HepG2 (cell line): ENCODE data around the gene NUDT1. TPM values are rescaled to one million over a fixed set of nuclear protein-coding genes. Genes with fewer than 3 reads are reported as not detected.

ENCODE experiments used
- ADNP ChIP-seq: sonication (generic); formaldehyde crosslinking; IDR thresholded peaks from 2 replicates; pipeline ENCODE4 v1.4.0; 2020; ENCODE audit warnings: missing genetic modification reagents
- CAMTA2 ChIP-seq: sonication (generic); formaldehyde crosslinking; IDR thresholded peaks from 2 replicates; pipeline ENCODE4 v1.4.0; 2020; ENCODE audit warnings: mild to moderate bottlenecking, missing genetic modification reagents, borderline replicate concordance
- FOXO1 ChIP-seq: sonication (generic); formaldehyde crosslinking; IDR thresholded peaks from 2 replicates; pipeline ENCODE4 v1.4.0; 2020; ENCODE audit warnings: missing genetic modification reagents
- MAZ ChIP-seq, 2 experiments: sonication (generic) in 1 of 2; formaldehyde crosslinking in 1 of 2; IDR thresholded peaks; 2 replicates each; pipeline versions ENCODE4 v1.5.0 to v1.6.1; 2012 to 2020; ENCODE audit warnings: low read depth in 2 of 2, mild to moderate bottlenecking in 2 of 2, borderline replicate concordance in 1 of 2, improper control_type of control experiment in 1 of 2, low read length in 1 of 2, missing genetic modification reagents in 1 of 2, moderate library complexity in 1 of 2
- MYC ChIP-seq: sonication (generic); formaldehyde crosslinking; IDR thresholded peaks from 2 replicates; pipeline ENCODE4 v1.9.0; 2021; ENCODE audit warnings: missing genetic modification reagents, borderline replicate concordance
- NAIF1 ChIP-seq: sonication (generic); formaldehyde crosslinking; IDR thresholded peaks from 2 replicates; pipeline ENCODE4 v1.5.0; 2020; ENCODE audit warnings: mild to moderate bottlenecking, missing genetic modification reagents, borderline replicate concordance
- NR2F6 ChIP-seq, 2 experiments: IDR thresholded peaks; 2 replicates each; pipeline ENCODE4 v1.6.1; 2016; ENCODE audit warnings: antibody characterized with exemption in 1 of 2, mild to moderate bottlenecking in 1 of 2
- RBFOX2 ChIP-seq: fragments of 200-400 bp; formaldehyde crosslinking; IDR thresholded peaks from 2 replicates; pipeline ENCODE4 v1.6.1; 2017; ENCODE audit warnings: low read depth, mild to moderate bottlenecking, low read length
- RXRA ChIP-seq: sonication (generic); formaldehyde crosslinking; IDR thresholded peaks from 2 replicates; pipeline ENCODE4 v1.5.1; 2020; ENCODE audit warnings: missing genetic modification reagents
- SOX13 ChIP-seq, 3 experiments: fragments of 450-650 bp in 1 of 3; sonication (generic) in 1 of 3; formaldehyde crosslinking in 1 of 3; IDR thresholded peaks in 2 of 3; conservative IDR thresholded peaks in 1 of 3; 2 replicates each; pipeline versions ENCODE4 v1.5.0 to v1.6.1; 2016 to 2020; ENCODE audit warnings: antibody characterized with exemption in 1 of 3, mild to moderate bottlenecking in 1 of 3, missing compliant biosample characterization in 1 of 3, missing genetic modification reagents in 1 of 3, moderate library complexity in 1 of 3
- SP2 ChIP-seq: sonication (generic); formaldehyde crosslinking; IDR thresholded peaks from 2 replicates; pipeline ENCODE4 v1.5.1; 2020; ENCODE audit warnings: mild to moderate bottlenecking, missing genetic modification reagents
- XBP1 ChIP-seq: sonication (generic); formaldehyde crosslinking; IDR thresholded peaks from 2 replicates; pipeline ENCODE4 v1.5.0; 2020; ENCODE audit warnings: missing genetic modification reagents
- ZNF232 ChIP-seq: sonication (generic); formaldehyde crosslinking; IDR thresholded peaks from 2 replicates; pipeline ENCODE4 v1.4.0; 2020; ENCODE audit warnings: missing genetic modification reagents, borderline replicate concordance
- ZSCAN29 ChIP-seq: sonication (generic); formaldehyde crosslinking; conservative IDR thresholded peaks from 2 replicates; pipeline ENCODE4 v1.4.0; 2020; ENCODE audit warnings: mild to moderate bottlenecking, missing genetic modification reagents
- polyA plus RNA-seq, 8 experiments: library from polyadenylated mRNA; depleted of rRNA in 3 of 8; stranded (reverse) in 7 of 8; unstranded in 1 of 8; fragments of >200 nt; fragmentation: Illumina TruSeq in 4 of 8; extraction: Trizol in 4 of 8; gene quantifications; 2 replicates each; pipeline versions ENCODE4 v1.2.1 to v1.2.3, GENCODE V29; 2011 to 2016; ENCODE audit warnings: low read depth in 4 of 8, missing spikeins in 1 of 8, mixed read lengths in 1 of 8; ENCODE audit not compliant: insufficient read depth in 1 of 8
- total RNA-seq, 5 experiments: library from RNA; depleted of rRNA; stranded (reverse); fragments of >200 nt; fragmentation: Illumina TruSeq; extraction: Trizol; gene quantifications; 2 replicates each; pipeline ENCODE4 v1.2.3, GENCODE V29; 2016; ENCODE audit warnings: low read depth in 1 of 5
- TF ChIP-seq, protein P1 (sequence below): sonication (generic); formaldehyde crosslinking; IDR thresholded peaks from 2 replicates; pipeline ENCODE4 v1.5.1; 2020; ENCODE audit warnings: mild to moderate bottlenecking, missing genetic modification reagents, moderate library complexity
- TF ChIP-seq, protein P2 (sequence below): sonication (generic); formaldehyde crosslinking; conservative IDR thresholded peaks from 2 replicates; pipeline ENCODE4 v1.4.0; 2020; ENCODE audit warnings: missing genetic modification reagents
- TF ChIP-seq, protein P3 (sequence below): sonication (generic); formaldehyde crosslinking; IDR thresholded peaks from 2 replicates; pipeline ENCODE4 v1.4.0; 2020; ENCODE audit warnings: mild to moderate bottlenecking, missing genetic modification reagents, borderline replicate concordance

Gene NUDT1
- total and polyA plus RNA-seq, 2 of the 13 experiments (the other 11 are each of a cell fraction or from before 2014, with no cell fraction given), result 9.1 to 26.8 TPM

DNA sequence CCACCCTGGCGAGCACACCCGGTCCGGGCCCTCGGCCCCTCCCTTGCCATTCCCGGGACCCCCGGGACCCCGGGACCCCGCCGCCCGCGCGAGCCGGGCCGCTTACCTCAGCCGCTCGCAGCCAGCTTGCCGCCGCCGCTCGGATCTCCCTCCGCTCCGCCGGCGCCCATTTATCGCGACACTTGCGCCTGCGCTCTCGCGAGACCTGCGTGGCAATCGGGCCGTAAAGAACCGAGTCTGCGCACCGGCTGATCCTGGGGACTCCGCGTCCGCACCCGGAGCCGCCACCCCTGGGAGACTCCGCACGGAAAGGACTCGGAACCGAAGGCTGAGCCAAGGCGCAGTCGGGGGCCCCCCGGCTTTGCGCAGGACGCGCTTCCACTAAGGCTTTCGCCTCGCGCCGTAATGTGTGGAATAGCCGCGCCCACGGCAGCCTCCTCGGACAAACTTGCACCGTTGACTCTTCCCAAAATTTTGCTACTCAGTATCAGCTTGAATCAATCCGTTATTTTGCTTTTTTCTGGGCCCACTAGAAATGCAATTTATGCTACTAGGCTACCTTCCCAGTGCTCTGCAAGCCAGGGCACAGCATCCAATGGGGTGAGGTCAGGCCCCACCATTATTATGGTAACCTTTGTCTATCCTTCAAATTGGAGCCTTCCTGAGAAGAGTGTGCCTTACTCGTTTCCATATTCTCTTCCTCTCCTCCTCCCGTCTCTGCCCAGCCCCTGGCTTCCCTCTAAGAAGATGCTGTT, 9.1 kb upstream of the NUDT1 start, which contains the start of gene MAD1L1 (continued):
- TF ChIP-seq XBP1 (CRISPR knock-in tag) (no peak), ZNF232 (CRISPR knock-in tag) (peak; percentile 86; the same call in 1 of the 2 replicates), FOXO1 (peak; percentile 39; the same call in 1 of the 2 replicates), NR2F6 (IDR thresholded peaks at IDR 0.05) (no peak), NR2F6 (CRISPR knock-in tag; IDR thresholded peaks at IDR 0.05) (0 out of 2 replicates have a peak, but pooled peaks have one; percentile 21), MYC (CRISPR knock-in tag) (peak; percentile 54; the same call in 1 of the 2 replicates), ADNP (CRISPR knock-in tag) (no peak), NAIF1 (peak; percentile 90), SP2 (CRISPR knock-in tag) (peak; percentile 21; the same call in 1 of the 2 replicates), CAMTA2 (CRISPR knock-in tag) (no peak), RXRA (CRISPR knock-in tag) (peak; percentile 51; the same call in 1 of the 2 replicates), SOX13 (IDR thresholded peaks at IDR 0.05) (no peak), SOX13 (CRISPR knock-in tag; conservative IDR thresholded peaks at IDR 0.05 in 1 of 2, IDR thresholded peaks at IDR 0.05 in 1 of 2) (no peak; a peak in 1 of 4 replicates), RBFOX2 (peak; percentile 84), ZSCAN29 (CRISPR knock-in tag) (peak; percentile 83; the same call in 1 of the 2 replicates), MAZ (IDR thresholded peaks at IDR 0.05; ENCODE audit: borderline replicate concordance, low read depth, low read length) (no peak), MAZ (CRISPR knock-in tag; IDR thresholded peaks at IDR 0.05; ENCODE audit: low read depth) (peak; percentile 91)
- TF ChIP-seq, protein P1, sequence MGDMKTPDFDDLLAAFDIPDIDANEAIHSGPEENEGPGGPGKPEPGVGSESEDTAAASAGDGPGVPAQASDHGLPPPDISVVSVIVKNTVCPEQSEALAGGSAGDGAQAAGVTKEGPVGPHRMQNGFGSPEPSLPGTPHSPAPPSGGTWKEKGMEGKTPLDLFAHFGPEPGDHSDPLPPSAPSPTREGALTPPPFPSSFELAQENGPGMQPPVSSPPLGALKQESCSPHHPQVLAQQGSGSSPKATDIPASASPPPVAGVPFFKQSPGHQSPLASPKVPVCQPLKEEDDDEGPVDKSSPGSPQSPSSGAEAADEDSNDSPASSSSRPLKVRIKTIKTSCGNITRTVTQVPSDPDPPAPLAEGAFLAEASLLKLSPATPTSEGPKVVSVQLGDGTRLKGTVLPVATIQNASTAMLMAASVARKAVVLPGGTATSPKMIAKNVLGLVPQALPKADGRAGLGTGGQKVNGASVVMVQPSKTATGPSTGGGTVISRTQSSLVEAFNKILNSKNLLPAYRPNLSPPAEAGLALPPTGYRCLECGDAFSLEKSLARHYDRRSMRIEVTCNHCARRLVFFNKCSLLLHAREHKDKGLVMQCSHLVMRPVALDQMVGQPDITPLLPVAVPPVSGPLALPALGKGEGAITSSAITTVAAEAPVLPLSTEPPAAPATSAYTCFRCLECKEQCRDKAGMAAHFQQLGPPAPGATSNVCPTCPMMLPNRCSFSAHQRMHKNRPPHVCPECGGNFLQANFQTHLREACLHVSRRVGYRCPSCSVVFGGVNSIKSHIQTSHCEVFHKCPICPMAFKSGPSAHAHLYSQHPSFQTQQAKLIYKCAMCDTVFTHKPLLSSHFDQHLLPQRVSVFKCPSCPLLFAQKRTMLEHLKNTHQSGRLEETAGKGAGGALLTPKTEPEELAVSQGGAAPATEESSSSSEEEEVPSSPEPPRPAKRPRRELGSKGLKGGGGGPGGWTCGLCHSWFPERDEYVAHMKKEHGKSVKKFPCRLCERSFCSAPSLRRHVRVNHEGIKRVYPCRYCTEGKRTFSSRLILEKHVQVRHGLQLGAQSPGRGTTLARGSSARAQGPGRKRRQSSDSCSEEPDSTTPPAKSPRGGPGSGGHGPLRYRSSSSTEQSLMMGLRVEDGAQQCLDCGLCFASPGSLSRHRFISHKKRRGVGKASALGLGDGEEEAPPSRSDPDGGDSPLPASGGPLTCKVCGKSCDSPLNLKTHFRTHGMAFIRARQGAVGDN (CRISPR knock-in tag), result peak; percentile 71; the same call in 1 of the 2 replicates
- TF ChIP-seq, protein P2, sequence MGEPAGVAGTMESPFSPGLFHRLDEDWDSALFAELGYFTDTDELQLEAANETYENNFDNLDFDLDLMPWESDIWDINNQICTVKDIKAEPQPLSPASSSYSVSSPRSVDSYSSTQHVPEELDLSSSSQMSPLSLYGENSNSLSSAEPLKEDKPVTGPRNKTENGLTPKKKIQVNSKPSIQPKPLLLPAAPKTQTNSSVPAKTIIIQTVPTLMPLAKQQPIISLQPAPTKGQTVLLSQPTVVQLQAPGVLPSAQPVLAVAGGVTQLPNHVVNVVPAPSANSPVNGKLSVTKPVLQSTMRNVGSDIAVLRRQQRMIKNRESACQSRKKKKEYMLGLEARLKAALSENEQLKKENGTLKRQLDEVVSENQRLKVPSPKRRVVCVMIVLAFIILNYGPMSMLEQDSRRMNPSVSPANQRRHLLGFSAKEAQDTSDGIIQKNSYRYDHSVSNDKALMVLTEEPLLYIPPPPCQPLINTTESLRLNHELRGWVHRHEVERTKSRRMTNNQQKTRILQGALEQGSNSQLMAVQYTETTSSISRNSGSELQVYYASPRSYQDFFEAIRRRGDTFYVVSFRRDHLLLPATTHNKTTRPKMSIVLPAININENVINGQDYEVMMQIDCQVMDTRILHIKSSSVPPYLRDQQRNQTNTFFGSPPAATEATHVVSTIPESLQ (CRISPR knock-in tag), result no peak
- TF ChIP-seq, protein P3, sequence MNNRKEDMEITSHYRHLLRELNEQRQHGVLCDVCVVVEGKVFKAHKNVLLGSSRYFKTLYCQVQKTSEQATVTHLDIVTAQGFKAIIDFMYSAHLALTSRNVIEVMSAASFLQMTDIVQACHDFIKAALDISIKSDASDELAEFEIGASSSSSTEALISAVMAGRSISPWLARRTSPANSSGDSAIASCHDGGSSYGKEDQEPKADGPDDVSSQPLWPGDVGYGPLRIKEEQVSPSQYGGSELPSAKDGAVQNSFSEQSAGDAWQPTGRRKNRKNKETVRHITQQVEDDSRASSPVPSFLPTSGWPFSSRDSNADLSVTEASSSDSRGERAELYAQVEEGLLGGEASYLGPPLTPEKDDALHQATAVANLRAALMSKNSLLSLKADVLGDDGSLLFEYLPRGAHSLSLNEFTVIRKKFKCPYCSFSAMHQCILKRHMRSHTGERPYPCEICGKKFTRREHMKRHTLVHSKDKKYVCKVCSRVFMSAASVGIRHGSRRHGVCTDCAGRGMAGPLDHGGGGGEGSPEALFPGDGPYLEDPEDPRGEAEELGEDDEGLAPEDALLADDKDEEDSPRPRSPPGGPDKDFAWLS (CRISPR knock-in tag), result no peak
